HG03196 (cell line): Measurements from ENCODE around the gene DMBT1.
"Not testable (repeated sequence)": the region's sequence is repeated elsewhere in the genome, so short reads cannot be mapped to it uniquely, and the experiment has no call there.

Experiments
- ATAC-seq: cut with Tn5 transposase; IDR thresholded peaks from one replicate; pipeline ENCODE4 v1.9.1; 2021; ENCODE audit not compliant: unreplicated experiment

Gene DMBT1

DNA sequence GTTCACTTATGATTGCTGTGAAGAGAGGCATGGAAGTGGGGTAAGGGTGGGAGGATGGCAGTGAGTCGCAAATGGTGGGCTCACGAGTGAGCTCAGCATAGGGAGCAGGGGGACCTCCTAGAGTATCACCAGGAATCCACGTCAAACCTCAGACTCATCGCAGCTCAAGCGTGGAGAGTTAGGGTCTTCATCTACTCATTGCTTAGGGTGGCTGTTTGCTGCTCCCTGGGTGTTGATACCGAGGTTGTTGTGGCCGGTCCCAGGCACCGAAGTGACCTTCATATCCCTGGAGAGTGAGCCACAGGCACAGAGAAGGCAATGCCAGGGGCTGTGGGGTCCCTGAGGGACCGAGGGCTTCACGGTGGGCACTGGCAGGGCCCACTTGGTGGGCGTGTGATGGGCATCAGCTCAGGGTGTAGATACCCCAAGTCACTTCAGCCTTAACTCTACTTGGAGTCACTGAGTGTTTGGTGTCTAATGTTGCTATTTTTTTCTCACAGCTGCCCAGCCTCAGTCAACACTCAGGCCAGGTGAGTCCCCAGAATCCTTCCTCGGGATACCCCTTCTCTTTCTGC, 16.8 kb downstream of the DMBT1 start:
- ATAC-seq = no peak

GRCh38 chr10:122586070-122586469, 25.5 kb downstream of the DMBT1 start:
- ATAC-seq = not testable (repeated sequence)

DNA sequence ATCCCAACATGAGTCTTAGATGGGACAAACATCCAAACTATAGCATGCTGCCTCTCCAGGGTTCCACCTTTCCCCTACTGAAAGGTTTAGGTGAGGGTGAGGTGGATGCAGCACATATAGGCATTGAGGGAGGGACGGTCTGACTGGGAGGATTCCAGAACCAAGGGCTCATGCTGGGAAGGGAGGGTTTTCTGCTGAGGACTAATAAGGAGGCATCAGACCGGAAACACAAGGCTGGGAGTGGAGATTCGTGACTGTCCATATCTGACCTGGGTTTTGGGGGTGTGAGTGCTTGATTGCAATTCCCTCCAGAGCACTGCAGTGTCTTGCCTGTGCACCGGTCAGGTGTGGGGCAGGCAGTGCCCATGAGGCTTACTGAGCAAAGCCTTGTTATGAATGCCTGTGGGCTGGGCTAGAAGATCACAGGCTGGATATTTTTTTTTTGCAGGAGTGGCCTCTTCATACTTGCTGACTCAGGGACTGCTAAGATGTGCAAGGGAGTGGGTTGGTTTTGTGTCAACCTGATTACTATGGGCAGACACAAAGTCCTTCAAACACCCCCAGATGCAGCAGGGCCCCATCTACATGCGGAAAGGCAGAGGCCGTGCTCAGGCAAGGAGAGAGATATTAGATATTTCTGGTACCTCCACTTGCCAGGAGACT, 26.7 kb downstream of the DMBT1 start:
- no peak for ATAC-seq

DNA sequence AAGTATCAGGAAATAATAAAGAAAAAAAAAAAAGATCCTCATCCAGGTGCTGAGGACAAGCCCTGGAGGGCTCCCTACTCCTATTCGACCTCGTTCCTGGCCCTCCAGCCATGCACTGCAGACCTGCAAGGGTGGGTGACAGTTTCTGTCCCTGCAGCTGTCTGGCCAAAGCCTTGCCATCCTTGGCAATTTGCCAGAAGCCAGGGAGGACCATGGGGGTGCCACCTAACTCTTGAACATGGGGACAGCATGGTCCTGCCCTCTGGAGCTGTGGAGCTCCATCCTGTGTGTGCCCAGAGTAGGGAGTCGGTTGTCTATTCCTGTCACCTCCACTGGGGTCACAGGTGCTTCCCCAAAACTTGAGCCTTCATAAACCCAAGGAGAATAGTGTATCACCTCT, 27.8 kb downstream of the DMBT1 start:
- no peak for ATAC-seq

DNA sequence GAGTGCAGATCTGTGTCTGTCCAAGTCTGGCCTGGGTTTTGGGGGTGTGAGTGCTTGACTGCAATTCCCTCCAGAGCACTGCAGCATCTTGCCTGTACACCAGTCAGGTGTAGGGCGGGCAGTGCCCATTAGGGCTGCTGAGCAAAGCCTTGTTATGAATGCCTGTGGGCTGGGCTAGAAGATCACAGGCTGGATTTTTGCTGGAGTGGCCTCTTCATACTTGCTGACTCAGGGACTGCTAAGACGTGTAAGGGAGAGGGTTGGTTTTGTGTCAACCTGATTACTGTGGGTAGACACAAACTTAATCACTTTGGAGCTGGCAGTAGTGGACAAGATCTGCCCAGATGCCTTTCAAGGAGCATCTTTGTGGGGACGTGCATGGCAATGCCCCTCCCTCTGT, 29.6 kb downstream of the DMBT1 start:
- no peak for ATAC-seq

DNA sequence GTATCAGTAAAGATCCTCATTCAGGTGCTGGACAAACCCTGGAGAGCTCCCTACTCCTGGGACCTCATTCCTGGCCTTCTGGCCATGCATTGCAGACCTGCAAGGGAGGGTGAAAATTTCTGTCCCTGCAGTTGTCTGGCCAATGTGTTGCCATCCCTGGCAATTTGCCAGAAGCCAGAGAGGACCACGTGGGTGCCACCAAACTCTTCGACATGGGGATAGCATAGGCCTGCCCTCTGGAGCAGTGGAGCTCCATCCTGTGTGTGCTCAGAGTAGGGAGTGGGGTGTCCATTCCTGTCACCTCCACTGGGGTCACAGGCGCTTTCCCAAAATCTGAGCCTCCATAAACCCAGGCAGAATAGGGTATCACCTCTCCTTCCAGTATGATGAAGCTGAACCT, 31.2 kb downstream of the DMBT1 start:
- ATAC-seq = no peak

GRCh38 chr10:122592161-122592560, 31.6 kb downstream of the DMBT1 start:
- ATAC-seq = no peak

DNA sequence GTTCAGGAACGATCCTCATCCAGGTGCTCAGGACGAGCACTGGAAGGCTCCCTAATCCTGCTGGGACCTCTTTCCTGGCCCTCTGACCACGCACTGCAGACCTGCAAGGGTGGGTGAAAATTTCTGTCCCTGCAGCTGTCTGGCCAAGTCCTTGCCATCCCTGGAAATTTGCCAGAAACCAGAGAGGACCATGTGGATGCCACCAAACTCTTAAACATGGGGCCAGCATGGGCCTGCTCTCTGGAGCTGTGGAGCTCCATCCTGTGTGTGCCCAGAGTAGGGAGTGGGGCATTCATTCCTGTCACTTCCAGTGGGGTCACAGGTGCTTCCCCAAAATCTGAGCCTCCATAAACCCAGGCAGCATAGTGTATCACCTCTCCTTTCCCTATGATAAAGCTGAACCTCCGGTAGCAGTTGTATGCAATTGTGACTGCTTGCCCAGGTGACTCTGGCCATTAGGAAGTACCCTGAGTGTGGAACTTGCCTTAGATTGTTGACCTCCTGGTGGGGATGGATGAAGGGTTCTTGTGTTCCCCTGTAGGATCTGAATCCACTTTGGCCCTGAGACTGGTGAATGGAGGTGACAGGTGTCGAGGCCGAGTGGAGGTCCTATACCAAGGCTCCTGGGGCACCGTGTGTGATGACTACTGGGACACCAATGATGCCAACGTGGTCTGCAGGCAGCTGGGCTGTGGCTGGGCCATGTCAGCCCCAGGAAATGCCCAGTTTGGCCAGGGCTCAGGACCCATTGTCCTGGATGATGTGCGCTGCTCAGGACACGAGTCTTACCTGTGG, 57.1 kb downstream of the DMBT1 start:
- no peak for ATAC-seq

DNA sequence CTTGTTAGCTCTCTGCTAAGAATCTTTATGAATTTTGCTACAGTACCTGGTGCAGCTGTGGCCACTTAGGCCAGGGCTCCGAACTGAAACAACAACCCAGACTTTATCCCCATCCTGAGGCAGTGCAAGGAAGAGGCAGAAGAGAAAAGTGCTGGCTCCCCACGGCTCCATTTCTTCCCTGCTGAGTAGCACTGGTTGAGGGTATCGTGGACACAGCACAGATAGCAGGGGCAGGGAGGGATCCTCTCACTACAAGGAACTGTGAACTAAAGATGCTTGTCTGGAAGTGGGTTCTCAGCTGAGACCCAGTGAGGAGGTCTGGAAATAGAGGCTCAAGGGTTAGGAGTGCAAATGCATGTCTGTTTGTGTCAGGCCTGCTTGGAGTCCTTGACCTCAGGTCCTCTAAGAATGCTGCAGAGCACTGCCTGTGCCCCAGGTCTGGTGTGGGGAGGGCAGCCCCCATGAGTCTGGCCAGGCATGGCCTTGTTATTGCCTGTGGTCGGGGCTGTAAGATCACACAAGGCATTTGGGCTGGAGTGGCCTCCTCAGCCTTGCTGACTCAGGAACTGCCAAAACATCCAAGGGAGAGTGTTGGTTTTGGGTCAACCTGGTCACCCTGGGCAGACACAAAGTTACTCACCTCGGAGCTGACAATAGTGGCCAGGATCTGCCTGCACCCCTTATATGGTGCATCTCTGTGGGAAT, 58.1 kb downstream of the DMBT1 start:
- no peak for ATAC-seq

- not testable (repeated sequence) for ATAC-seq
Observed at GRCh38 chr10:122620961-122621360, 60.4 kb downstream of the DMBT1 start.

- ATAC-seq = no peak
Observed at GRCh38 chr10:122624546-122624945, 64.0 kb downstream of the DMBT1 start.

DNA sequence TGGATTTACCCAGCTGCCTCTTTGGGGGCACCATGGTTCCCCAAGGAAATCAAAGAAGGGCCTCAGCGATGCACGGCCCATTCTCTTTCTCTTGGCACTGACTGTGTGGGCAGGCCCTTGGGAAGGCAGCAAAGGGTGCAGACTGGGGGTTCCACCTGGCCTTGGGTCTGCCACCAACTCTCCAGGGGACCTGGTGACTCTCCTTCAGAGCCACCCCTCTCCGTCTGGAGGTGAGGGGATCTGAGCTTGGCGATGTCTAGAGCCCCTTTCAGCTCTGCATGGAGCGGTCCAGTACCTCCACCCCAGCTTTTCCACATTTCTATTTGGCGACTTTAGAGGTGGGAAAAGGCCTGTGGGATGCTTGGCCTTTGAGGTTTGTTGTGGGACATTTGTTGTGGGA, 70.0 kb downstream of the DMBT1 start:
- no peak for ATAC-seq

DNA sequence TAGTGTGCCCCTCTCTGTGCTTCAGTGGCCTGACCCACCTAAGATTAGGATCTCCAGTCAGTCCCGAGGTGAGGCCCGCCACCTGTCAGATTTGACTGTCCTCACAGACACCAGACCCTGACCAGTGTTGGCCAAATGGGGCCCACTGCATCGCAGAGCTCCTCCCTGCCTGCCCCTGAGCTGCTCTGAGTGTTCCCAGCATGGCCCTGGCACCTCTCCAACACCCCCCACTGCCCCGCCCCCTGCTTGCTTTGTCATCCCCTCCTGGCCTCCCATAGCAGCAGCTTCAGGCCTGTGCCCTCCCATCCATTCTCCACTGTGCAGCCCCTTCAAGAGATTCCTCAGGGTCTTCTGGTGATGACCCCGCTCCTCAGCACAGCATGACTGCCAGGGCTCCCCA, 71.5 kb downstream of the DMBT1 start:
- ATAC-seq = no peak

DNA sequence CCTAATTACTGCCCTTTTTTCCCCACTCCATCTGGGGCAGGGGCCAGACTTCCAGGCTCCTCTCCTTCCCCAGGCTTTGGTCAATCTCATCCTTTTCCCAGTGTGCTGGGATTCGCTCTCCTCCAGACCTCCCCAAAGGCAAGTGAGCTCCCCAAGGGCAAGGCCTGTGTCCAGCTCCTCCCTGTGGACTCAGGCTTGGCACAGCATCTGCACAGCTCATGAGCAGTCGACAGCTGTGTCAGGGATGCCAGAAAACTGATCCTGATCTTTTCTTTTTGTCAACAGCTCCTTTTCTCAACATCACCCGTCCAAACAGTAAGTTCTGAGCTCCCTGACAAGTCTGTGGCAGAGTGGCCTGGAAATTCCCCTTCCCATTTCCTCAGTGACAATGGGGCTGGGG, 72.0 kb downstream of the DMBT1 start:
- no peak for ATAC-seq

DNA sequence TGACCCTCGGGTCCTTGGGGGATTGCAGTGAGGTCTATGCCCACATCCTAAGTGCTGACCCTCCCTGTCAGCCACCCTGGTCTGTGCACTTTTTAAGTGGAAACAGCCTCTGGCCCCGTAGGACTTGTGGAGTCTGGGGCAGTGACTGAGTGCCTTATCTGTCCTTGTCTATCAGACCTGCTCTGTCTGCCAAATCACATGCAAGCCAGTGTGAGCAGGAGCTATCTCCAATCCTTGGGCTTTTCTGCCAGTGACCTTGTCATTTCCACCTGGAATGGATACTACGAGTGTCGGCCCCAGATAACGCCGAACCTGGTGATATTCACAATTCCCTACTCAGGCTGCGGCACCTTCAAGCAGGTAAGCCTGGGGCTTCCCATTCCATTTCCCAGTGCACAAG, 76.4 kb downstream of the DMBT1 start:
- ATAC-seq = no peak

DNA sequence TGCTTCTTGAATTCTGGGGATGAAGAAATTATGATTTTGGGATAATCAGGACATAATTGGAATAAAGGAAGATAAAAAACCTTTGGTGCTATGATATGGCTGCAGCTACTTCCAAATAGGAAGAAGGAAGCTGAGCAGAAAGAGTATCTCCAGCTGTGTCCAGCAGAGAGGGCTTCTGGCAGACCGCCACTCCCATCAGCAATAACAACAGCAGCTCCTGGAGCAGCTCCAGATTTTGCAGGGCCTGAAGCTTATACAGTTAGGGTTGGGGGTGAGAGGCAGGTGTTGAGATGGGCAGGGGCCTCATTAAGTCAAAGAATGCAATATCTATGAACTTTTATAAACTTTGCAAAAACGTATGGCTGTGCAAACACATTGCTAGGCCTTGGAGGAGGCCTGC, 76.8 kb downstream of the DMBT1 start:
- no peak for ATAC-seq

DNA sequence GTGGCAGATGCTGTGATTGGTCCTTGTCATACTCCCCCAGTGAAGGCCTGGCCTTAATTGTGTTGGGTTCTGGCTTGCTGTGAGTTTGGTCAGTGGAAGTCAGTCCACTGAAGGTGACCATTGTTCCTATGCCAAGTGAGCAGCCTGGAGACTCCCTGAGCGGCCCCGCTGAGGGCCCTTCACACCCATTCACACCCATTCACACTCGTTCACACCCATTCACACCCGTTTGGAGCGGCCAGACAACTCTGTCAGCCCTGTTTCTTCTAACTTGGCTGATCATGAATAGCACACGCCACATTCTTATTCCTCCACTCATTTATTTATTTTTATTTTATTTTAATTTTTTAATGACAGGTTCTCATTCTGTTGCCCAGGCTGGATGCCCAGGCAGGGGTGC, 77.6 kb downstream of the DMBT1 start:
- ATAC-seq = no peak

DNA sequence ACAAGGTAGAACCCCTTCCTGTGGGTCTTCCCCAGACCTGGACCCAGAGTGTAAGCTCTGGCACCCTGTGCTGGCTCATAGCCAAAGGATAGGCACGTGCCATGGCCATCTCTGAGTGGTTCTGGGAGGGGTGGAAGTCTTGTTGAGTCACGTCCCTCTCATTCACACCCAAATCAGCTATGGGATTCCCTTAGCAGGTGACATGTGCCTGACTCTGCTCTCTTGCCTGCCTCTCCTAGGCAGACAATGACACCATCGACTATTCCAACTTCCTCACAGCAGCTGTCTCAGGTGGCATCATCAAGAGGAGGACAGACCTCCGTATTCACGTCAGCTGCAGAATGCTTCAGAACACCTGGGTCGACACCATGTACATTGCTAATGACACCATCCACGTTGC, 79.2 kb downstream of the DMBT1 start:
- ATAC-seq = no peak

- no peak for ATAC-seq
Observed at GRCh38 chr10:122640921-122641320, 80.4 kb downstream of the DMBT1 start.

GRCh38 chr10:122642726-122643605, 82.4 kb downstream of the DMBT1 start:
- ATAC-seq = no peak
